GM21529 (cell line): ENCODE results near the gene ATOX1.
A peak's percentile ranks its signal among the peaks of the same experiment; 100 is the strongest.
"Not testable (repeated sequence)": the region's sequence is repeated elsewhere in the genome, so short reads cannot be mapped to it uniquely, and the experiment has no call there.

Experiments used
- ATAC-seq: cut with Tn5 transposase; IDR thresholded peaks from one replicate; pipeline ENCODE4 v1.9.1; 2021; ENCODE audit not compliant: unreplicated experiment

Gene ATOX1

DNA sequence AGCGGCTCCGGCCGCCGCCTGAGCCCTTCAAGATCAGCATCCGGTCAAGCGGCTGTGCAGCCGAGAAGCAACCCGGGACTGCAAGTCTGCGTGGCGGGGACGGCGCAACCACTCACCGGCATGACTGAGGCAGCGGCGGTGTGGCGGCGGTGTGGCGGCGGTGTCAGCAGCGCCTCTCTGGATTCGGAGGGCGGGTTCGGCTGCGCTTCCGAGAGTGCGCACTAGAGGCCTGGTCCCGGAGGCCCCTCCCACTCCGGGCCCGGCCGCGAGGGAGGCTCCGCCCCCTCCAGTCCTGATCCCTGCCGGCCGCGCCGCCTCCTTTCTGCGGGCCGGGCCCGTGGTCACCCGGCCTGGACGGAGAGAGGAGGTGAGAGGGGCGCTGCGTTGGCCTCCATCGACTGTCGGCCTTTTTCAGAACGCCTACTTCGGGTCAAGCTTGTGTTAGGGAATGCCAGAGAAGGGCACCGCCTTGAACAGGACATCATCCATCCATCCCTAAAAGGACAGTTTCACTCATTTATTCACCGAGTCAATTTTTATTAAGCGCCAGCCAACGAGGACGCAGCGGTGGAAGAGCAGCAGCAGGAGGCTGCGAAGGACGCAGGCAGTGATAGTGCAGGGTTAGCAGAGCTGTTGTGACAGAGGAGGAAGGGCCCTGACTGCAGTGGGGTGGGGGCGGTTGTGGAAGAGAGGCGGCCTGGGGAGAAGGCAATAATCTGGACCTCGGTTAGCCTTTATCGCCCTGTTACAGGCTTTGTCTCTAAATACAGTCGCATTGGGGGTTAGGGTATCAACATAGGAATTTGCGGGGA is at the start of gene ATOX1:
TSS of gene ATOX1 (minus strand) at position 202 of the 812 bp plus-strand sequence. CDS start at position 122, 80 bp downstream.
- peak; percentile 93 for ATAC-seq

DNA sequence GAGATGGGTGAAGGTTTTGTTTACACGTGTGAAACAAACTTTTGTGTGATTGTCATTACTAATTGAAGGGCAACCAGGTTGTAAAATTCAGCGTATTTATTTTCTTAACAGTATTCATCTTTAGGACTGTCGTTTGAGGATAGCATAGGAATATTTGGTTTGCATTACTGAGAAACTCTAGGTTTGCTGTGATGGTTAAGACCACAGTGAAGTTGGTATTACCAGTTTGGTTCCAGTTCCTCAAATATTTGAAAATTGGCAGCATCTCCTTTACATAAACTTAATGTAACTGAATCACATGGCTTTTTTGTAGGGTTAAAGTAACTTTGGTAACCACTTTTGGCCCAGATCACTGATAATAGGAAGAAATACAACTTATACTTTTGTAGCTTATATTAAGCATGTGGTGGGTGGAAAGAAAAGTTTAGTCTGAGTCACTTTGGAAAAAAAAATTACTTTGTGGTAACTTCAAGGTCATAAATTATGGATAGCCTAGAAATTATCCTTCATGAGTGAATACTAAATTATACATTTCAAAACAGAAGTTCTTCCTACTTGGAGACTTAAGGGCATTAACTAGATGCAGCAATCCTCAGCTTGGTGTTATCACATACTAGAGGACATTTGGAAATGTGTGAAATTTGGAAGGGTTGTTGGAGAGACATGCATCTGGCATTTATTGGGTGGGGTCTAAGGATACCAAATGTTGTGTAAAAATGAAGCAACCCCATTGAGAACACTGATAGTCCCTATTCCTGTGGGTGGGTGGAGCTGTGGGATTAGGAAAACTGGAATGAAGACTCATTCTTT is 47.2 kb upstream of the ATOX1 start:
- ATAC-seq: no peak

- no peak for ATAC-seq
Measured at GRCh38 chr5:151800532-151800931, 42.1 kb upstream of the ATOX1 start.

- no peak for ATAC-seq
Measured at GRCh38 chr5:151799407-151799806, 41.0 kb upstream of the ATOX1 start.

GRCh38 chr5:151798674-151799073 is 40.2 kb upstream of the ATOX1 start:
- ATAC-seq: no peak

- no peak for ATAC-seq
Measured at GRCh38 chr5:151795426-151795825, 37.0 kb upstream of the ATOX1 start.

DNA sequence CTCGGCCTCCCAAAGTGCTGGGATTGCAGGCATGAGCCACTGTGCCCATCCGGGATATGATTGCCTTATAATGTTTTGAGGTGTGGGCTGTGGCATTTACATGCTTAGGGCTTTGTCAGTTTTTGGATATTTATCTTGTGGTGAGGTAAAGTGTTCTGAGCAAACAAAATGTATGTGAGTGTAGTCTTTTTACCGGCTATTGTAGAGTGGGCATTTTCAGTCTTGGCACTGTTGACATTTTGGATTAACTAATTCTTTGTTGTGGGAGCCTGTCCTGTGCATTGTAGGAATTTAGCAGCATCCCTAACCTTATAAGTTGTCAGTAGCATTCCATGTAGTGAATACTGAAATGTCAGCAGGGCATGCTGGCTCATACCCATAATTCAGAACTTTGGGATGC is 34.9 kb upstream of the ATOX1 start:
- no peak for ATAC-seq

GRCh38 chr5:151787817-151788216 is 29.4 kb upstream of the ATOX1 start:
- no peak for ATAC-seq

DNA sequence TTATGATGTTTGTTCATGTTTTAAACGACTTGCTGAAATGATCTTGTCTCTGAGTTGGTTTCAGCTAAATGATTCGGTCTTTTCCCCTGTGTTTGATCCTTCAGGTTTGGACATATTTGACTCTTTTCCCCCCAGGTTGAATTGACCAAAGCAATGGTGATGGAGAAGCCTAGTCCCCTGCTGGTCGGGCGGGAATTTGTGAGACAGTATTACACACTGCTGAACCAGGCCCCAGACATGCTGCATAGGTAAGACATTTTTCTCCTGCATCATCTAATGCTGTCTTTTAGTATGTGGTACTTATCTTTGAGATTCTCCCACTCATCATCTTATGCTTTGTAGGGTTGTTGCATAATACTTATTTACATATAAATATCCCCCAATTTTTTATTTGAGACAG is 28.0 kb upstream of the ATOX1 start:
- ATAC-seq: no peak

DNA sequence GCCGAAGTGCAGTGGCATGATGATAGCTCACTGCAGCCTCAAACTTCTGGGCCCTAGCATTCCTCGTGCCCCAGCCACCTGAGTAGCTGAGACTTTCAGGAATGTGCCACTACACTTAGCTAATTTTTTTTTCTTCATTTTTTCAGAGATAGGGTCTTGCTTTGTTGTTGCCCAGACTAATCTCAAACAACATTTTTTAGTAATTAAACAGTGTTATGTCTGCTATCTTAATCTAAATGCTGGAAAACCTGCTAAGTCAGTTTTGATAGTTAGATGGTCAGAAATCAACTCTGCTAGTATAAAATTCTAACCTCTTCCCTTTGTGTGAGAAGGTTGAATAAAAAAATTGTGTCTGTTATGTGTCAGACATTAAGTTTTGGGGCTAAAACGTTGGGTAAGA is 25.7 kb upstream of the ATOX1 start:
- no peak for ATAC-seq

DNA sequence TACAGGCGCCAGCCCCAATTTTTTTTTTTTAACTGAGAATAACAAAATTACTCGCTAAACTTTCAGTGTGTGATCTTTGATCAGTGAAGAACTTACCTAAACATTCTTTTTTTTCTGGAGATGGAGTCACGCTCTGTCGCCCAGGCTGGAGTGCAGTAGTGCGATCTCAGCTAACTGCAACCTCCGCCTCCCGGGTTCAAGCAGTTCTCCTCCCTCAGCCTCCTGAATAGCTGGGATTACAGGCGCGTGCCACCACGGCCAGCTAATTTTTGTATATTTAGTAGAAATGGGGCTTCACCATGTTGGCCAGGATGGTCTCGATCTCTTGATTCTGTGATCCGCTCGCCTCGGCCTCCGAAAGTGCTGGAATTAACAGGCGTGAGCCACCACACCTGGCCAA is 25.2 kb upstream of the ATOX1 start:
- not testable (repeated sequence) for ATAC-seq

GRCh38 chr5:151781201-151781600 is 22.8 kb upstream of the ATOX1 start:
- ATAC-seq: no peak

- no peak for ATAC-seq
Measured at GRCh38 chr5:151780348-151780747, 21.9 kb upstream of the ATOX1 start.

GRCh38 chr5:151779531-151780125 is 21.2 kb upstream of the ATOX1 start:
- ATAC-seq: peak; percentile 55

DNA sequence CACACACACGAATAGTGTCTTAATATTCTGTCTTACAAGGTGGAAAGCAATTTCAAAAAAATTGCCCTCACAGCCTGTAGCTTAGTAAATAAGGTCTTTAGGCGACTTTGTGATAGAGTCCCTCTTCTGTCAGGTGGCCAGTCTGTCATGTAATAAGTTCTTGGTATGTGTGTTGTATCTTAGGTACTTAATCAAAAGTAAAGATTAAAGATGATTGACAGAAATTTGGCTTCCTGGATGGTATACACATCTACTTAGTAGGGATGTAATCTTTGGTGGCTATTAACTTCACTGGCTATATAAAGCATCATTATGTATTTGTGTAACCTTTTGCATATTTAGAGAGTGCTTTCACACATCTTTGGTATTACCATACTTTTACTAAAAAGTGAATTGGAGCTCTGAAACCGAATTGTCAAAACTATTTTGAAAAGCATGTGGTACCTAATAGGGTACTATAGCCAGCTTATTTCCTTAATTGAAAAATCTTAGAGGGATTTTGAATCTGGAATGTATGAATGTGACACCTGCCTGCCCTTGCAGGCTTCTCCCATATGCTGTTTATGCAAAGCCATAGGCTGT is 16.7 kb upstream of the ATOX1 start:
- no peak for ATAC-seq

GRCh38 chr5:151773951-151774350 is 15.5 kb upstream of the ATOX1 start:
- ATAC-seq: no peak

DNA sequence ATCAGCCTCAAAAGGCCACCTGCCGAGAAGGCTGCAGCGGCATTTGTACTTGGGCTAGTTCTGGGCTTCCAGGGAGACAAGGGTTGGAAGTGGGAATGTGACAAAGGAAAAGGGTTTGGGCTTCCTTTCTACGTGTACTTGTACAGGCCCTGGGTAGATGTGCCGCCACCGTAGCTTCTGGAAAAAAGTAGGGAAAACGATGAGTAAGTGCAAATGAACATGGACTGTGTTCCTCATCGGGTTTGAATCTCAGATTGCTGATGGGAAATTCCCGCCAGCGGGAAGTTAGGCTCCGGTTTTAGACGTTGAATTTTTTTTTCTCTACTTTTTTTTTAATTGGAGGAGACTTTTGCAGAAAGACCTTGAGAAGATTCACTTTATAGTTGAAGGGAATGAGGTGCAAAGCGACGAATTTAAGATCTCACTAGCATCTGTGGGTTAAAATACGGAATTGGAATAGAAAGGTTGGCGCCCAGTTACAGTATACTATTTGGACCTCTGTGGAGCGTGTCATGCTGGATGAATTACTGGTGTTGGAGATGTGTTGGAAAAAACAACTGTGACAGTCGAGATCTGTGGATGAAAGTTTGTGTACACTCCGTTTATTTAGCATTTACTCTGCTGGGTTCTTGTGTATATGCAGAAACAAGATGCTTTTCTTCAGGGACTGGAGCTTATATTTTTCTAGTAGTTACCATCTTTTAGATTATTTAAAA is 14.6 kb upstream of the ATOX1 start:
- ATAC-seq: no peak

DNA sequence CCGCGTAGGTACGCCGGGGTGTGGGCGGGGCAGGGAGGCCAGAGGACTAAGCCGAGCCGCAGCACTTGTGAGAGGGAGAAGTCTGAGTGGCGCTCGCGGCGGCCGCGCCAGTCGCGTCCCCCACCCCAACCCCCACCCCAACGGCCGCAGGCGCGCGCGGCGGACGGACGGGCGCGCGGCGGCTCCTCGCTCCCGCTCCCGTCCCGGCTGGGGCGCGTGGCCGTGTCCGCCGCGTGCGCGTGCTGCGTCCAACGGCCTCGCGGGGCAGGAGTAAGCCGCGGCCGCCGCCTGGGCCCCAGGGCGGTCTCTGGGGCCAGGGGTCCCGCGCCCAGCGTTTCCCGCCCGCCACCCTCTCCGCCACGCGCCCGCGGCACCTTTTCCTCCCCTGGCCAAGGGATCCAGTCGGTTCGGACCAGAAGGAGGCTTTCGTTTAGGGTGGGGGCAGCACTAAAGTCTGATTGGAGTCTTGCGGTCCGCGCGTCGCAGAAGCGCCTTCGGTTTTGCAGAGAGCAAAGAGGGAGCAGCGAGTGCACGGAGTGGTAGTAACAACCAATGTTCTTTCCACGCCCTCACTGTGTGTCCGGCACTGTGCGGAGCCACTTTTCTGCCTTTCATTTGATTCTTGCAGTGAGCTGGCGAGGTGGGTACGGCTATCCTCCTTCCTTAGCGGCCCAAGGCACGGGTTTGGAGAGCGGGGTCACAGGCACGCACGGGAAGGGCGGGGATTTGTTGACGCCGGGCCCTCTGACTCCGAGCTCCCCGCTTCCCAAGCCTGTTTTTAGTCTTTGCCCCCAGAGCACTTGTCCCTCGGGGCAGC is 13.8 kb upstream of the ATOX1 start:
- ATAC-seq: no peak

GRCh38 chr5:151771259-151772028 is 13.0 kb upstream of the ATOX1 start, which contains the start of gene G3BP1:
TSS of gene G3BP1 (plus strand) at chr5:151771954. CDS start at chr5:151786621, 14,667 bp downstream.
- ATAC-seq: peak; percentile 81
